DOHH2 (cell line): ENCODE data around the gene MED16.

Experiments used
- CTCF ChIP-seq: fragments of 200-600 bp; sonication (generic); IDR thresholded peaks from one replicate; pipeline ENCODE4 v1.5.1; 2014; ENCODE audit warnings: antibody characterized with exemption, mild to moderate bottlenecking, low read depth, low read length; ENCODE audit not compliant: poor library complexity, severe bottlenecking
- EZH2phosphoT487 ChIP-seq: fragments of 200-600 bp; sonication (generic); IDR thresholded peaks from 2 replicates; pipeline ENCODE4 v1.6.1; 2017; ENCODE audit warnings: borderline replicate concordance, mild to moderate bottlenecking, antibody characterized with exemption, low read length, moderate library complexity, mixed read lengths

GRCh38 chr19:890831-891230 lies 2.2 kb downstream of the MED16 start:
- TF ChIP-seq CTCF (no peak), EZH2phosphoT487 (no peak)
